DMS79 treated with DMSO at 0.1 percent for 48 hours (cell line): Measurements from ENCODE around the gene PARG.
"Not testable (repeated sequence)": the region's sequence is repeated elsewhere in the genome, so short reads cannot be mapped to it uniquely, and the experiment has no call there.

Experiments
- DNase-seq: peaks from one replicate; lab custom pipeline; 2025; lab: John Stamatoyannopoulos, UW

The PARG gene

DNA sequence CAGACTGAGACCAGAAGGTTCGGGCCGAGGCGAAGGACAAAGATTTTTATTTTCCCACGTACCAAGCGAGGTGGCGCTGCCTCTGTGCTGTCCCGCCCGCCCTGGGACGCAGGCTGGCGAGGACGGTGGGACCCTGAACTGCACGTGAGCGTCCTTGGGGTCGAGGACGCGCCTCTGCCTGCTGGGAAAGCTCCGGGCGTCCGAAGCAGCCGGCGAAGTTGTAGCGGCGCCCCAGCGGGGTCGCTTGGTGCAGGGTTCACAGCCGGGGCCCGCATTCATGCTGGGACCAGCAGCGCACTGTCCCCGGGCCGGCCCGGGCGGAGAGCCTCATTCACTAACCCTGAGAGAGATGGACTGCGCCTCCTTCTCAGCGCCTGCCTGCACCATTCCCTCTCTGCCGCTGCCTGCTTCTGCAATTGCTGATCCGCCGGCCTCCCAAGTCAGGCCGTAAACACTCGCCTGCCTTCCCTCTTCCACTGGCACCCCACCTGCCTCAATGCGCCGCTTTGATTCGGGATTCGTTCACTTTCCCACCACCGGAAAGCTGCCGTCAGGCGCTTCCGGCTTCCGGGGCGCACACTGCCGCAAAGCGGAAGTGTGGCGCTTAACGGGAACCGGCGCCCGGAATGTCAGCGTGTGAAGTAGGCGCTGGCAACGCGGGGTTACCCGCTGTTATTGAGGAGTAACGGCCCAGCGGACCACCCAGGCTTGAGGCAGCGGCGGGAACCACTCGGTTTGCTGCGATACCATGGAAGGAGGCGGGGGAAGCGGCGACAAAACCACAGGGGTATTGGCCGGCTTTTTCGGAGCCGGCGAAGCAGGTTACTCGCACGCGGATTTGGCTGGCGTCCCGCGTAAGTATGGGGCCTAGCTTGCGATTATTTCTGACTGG lies at the start of gene PARG, which contains the start of gene TIMM23B:
PARG (minus strand) TSS at position 581 of the 892 bp plus-strand sequence; CDS start at position 279, 302 bp downstream.
TIMM23B (plus strand) TSS at position 607 of the 892 bp plus-strand sequence; CDS start at position 749, 142 bp downstream.
- peak; percentile 15 for DNase-seq

DNA sequence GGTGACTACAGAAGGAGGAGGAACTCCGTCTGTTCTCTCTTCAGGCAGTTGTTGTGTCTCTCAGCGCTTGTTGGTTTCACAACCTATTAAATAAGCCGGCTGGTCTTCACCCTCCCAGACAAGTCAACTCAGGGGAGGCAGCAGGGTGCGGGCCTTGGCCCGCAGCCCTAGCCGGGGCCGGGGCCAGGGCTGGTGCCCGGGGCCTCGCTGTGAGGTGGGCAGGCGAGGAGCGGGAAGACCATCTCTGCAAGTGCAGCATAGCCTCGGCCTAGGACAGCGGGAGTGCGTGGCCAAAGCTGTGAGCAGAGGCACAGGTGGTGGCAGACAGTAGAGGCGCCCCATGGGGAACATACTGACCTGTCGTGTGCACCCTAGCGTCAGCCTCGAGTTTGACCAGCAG lies 46.5 kb upstream of the PARG start, which contains the start of gene AGAP6:
AGAP6 (plus strand) TSS at position 31 of the 400 bp plus-strand sequence; CDS start at position 341, 310 bp downstream.
- DNase-seq, result not testable (repeated sequence)

DNA sequence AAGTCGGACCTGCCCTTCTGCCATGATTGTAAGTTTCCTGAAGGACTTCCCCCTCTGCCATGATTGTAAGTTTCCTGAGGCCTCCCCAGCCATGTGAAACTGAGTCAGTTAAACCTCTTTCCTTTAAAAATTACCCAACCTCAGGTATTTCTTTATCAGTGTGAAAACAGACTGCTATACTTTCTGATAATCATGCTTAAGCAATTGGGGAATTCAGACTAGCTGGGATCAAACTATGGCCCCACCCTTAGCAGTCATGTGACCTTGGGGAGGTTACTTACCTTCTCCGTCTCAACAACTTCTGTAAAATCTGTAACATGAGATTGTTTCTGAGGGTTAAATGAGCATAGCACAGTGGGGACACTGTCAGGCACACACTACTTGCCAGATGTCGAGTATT lies 45.4 kb upstream of the PARG start:
- not testable (repeated sequence) for DNase-seq

DNA sequence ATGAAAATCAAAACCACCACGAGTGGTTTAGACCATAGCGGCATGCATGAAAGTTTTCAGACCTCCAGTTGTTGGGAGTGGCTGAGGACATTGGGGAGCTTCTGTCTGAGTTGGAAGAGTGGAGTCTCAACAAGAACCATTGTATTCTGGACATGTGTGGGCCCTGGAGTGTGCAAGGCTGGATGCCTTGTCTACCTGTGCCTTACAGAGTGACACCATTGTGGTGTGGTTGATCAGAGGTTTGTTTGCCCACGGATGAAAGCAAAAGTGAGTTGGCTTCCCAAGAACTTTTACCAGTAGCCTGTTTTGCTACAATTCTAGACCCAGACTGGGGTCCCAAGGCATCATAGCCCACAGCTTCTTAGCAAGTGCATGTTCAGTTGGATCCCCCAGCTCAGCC lies 35.9 kb upstream of the PARG start:
- not testable (repeated sequence) for DNase-seq

DNA sequence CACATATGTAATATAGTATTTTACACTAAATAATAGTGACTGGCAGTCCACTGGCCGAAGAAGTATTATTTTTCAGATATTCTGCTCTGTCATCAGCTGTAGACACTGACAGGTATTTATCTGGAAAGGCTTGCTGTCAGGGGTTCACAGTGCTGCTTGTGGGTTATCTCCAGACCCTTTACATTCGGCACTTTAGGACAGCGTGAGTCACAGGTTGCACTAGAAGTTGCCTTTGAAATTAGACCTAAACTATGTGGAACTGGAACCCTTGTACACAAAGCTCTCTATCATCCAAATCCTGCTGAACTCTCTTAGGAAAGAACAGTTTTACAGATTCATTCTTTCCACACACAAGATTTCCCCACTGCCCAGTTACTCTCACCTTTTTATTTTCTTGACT lies 30.3 kb upstream of the PARG start:
- DNase-seq, result not testable (repeated sequence)

DNA sequence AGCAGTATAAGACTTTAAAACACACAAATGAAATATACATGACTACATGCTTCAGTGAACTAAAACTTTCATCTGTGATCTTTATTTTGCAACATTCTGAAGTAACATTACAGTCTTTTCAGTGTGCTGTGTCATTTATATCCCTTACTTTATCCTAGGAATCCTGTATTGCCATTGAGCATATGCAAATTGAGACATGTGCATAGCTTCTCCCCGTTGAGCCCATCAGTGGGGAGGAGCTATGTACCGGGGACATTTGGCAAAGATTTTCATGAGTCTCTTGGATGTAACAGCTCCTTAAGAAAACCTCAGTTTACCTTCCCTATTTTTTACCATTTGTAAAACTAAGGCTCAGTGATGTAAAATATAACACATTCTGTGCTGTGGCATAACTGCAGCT lies 29.6 kb upstream of the PARG start:
- not testable (repeated sequence) for DNase-seq

DNA sequence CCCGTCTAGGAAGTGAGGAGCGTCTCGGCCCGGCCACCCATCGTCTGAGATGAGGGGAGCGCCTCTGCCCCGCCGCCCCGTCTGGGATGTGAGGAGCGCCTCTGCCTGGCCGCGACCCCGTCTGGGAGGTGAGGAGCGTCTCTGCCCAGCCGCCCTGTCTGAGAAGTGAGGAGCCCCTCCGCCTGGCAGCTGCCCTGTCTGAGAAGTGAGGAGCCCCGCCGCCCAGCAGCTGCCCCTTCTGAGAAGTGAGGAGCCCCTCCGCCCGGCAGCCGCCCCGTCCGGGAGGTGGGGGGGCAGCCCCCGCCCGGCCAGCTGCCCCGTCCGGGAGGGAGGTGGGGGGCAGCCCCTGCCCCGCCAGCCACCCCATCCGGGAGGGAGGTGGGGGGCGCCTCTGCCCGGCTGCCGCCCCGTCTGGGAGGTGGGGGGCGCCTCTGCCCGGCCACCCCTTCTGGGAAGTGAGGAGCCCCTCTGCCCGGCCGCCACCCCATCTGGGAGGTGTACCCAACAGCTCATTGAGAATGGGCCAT lies 28.6 kb upstream of the PARG start:
- not testable (repeated sequence) for DNase-seq

DNA sequence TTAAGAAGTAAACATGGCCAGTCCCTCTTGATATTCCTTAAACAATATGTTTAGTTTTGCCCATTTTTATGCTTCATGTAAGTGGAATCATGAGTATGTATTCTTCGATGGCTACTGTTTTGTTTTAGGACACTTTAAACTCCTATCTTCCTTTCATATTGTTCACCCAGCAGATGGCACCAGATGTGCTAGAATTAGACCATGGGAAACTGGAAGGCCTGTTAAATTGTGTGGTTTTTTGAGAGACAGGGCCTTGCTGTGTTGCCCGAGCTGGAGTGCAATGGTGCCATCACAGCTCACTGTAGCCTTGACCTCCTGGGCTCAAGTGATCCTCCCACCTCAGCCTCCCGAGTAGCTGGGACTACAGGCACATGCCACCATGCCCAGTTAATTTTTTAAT lies 11.3 kb upstream of the PARG start:
- not testable (repeated sequence) for DNase-seq

DNA sequence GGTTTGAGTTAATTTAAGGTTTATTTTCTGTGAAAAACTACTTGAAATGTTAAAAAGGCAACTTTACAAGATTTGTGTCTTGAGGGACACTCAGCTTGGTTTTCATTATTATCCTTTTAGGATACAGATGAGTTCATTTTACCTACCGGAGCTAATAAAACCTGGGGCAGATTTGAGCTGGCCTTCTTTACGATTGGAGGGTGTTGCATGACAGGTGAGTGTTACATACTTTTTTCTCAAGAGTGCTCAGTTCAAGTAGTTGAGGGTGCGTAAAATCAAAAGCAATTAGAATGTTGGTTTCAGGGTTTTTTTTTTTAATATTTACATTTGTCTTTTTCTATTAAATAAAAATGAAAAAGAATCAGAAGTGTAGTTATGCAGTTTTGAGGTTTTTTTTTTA lies 10.2 kb upstream of the PARG start:
- DNase-seq, result peak; percentile 1

DNA sequence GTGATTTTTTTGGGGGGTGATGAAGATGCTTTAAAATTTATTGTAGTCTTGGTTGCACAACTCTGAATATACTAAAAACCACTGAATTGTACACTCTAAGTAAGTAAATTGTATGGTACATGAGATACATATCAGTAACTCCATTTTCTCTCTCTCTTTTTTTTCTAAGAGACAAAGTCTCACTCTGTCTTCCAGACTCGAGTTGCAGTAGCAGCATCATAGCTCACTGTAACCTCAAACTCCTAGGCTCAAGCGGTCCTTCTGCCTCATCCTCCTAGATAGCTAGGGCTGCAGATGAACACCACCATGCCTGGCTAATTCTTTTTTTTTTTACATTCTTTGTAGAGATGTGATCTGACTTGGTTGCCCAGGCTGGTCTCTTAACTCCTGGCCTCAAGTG lies 6.9 kb upstream of the PARG start:
- DNase-seq, result not testable (repeated sequence)

DNA sequence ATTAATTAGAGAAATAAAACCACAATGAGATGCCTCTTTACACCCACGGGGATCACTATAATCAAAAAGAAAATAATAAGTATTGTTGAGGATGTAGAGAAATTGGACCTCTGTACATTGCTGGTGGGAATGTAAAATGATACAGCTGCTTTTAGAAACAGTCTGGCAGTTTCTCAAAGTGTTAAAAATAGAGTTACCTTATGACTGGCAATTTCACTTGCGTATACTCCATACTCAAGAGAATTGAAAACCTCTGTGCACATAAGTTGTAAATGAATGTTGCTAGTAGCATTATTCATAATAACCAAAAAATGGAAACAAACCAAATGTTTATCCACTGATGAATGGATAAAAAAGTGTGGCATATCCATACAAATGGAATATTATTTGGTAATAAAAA lies 6.3 kb upstream of the PARG start:
- not testable (repeated sequence) for DNase-seq

DNA sequence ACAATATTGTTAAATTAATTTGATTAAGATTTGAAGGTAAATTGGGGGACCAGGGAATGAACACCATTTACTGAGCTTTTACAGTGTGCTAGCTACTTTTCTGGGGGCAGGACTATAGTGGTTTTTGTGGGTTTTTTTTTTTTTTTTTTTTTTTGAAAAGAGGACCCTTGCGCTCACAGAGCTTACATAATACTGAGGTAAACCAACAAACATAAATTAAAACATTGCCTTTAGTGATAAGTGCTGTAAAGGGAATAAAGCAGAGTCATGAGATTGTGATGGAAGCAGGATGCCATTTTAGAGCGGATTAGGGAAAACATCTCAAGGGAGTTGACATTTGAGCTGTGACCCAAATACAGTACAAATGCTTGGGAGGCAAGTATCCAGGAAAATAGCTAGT lies 1.8 kb upstream of the PARG start:
- not testable (repeated sequence) for DNase-seq

DNA sequence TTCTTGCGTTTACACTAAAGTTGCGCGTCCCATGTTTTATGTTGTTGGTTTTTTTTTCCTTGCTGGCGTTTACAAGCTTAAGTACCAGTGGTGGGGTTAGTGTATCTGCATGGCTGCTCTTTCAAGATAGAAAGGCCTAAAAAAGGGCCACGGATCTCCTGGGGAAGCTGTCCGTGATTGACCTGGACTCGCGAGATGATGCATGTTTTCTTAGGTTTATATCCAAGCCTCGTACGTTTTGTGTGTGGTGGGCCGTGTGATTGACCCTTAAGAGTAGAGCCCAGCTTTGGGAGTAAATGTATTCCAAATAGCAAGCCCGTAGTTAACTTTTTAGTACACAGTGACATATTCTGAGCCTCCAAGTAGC lies 495 bp upstream of the PARG start:
- DNase-seq, result not testable (repeated sequence)

DNA sequence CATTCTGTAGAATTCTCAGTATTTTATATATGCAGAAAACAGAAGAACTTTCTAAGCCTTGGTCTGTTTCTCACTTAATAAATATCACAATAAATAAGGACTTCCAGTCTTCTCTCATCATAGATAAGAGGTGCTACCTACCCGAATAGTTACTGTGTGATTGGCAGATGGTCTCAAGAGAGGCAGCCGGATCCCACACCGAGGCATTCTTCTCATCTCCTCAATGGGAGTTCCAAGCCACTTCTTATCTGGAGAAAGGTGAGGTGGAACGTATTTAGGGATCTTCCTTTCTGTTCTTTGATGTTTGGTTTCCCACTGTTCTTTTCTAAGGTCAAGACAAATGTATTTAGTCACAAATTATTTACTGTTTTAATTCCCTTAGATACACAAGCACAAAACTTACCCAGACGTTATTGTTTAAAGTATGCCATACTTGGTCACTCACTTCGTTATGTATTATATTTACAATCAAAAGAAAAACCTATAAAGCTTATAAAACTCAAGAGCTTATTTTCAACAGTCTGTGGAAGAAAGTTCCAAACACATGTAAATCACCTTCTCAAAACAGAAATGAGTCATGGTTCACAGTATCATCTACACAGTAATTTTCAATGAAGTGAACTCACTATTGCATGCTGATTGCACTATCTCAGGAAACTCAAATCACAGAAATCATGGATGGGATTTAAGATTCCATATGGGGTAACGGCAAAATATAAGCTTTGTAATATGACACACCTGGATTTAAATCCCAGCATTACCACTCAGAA lies 9.7 kb downstream of the PARG start:
- not testable (repeated sequence) for DNase-seq

DNA sequence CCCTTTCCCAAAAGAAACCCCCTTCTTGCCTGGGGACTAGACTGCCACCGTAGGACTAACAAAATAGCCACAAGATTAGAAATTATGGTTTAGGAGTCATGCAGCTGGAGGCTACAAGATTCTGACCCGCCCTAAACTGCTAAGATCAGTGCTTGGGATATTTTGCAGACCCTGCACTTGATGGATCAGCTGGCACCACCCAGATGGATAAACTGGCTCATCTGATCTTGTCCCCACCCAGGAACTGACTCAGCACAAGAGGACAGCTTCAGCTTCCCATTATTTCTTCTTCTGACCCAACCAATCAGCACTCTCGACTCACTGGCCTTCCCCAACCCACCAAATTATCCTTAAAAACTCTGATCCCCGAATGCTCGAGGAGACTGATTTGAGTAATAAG lies 10.6 kb downstream of the PARG start:
- DNase-seq, result not testable (repeated sequence)

DNA sequence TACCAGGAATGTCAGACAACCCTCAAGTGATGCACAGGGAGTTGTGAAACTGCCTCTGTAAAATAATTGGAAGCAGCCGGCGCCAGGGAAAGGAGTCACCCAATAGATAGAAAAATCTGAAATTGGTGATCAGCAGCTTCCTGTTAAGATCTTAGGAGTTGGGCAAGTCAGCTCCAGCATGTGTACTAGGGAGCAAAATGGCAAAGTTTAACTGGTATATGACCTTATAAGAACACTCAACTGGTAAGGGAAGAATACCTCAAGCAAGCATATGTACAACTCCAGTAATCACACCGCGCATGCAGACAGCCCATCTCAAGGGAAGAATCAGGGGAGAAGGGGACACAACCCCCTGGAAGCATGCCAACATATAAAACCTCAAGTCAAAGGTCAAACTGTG lies 18.3 kb downstream of the PARG start:
- not testable (repeated sequence) for DNase-seq

DNA sequence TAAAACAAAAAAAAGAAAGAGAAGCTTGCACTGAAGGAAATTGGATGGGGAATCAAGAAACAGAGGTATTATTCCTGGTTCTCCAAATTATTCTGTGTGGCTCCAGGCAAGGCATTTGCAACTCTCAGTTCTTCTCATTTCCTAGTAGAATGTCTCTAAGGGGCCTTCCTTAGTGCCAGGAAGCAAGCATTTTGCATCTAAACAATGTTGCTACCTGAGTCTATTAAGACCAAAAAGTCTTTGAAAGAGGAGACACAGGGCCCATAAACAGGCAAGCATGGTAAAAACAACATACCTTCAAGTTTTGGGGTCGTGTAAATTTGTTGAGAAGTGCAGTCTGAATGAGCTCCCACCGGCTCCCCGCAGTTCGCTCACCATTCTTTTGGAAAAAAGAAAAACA lies 19.8 kb downstream of the PARG start:
- not testable (repeated sequence) for DNase-seq

DNA sequence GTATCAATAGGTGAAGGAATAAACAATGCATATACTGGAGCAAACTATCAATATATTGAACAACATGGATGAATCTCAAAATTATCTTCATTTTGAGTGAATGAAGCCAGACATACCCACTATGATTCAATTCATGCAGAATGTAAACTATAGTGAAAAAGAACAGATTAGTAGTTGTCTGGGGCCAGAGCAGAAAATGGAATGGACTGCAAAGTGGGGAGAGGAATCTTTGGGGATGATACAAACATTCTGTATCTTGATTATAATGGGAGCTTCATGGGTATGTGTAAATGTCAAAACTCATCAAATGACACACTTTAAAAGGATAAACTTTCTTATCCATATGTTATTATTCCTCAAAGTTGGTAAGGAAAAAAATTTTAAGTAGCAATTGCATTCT lies 23.9 kb downstream of the PARG start:
- not testable (repeated sequence) for DNase-seq

DNA sequence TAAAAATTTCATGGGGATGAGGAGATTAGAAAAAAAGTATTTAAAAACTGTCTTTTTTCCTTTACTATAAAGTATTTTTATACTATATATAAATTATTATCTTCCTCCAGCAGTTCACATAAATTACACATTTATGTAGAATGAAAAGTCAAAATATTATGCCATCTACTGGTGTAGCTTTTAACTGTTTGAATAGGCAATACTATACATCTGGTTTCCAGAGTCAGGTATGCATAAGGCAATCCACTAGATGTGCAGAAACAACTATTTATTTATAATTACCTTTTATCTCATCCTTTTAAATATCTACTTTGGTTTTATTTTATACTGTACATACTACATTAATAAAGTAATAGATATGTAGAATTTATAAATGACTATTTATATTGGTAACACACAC lies 25.4 kb downstream of the PARG start:
- not testable (repeated sequence) for DNase-seq

DNA sequence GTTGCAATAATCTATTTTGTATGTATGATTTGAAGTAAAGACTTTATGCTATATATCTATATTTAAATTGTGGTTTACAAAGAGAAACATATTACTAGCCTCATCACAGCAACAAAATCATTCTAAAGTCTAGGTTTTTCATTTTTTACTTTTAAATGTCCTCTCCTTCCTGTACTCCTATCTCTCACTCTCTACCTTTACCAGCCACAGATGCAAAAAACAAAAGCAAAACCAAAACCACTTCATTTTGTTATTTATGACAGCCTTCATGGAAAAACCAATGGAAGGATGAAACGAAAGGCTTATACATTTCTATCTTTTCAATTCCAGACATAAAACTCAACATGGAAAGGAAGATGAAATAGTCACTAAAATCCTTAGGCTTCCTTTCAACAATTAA lies 31.5 kb downstream of the PARG start:
- DNase-seq, result not testable (repeated sequence)

DNA sequence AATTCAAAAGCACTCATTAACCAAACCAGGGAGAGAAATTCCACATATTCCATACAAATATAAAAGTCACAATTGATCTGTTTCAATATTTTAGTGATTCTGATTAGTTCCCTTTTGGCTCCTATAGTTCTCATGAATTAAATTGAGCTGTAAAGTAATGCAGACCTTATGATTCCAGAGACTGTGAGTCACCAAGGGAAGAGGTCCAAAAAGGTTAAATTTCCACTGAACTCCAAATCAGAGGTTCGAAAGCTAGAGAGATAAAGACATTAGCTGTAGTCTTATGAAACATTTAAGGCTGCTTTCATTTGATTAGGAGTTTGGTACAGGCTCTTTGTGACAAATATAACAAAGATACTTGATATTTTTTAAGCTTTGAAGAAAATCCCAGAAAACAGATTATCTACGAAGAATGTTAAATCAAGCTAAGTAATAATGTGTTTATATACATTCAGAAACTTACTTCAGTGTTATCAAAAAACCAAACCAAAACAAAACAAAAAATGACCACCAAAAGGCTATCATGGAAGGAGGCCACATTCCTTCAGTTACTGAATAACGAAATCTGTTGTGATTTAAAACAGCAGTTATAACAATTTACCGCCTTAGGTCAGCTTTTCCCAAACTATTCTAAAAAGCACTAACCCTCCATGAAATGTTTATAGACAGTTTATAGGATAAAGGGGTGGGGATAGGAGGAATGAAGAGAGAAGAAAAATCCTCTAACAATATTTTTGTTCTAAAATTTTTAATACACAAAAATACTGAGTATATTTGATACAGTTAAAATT lies 33.3 kb downstream of the PARG start:
- DNase-seq, result not testable (repeated sequence)

DNA sequence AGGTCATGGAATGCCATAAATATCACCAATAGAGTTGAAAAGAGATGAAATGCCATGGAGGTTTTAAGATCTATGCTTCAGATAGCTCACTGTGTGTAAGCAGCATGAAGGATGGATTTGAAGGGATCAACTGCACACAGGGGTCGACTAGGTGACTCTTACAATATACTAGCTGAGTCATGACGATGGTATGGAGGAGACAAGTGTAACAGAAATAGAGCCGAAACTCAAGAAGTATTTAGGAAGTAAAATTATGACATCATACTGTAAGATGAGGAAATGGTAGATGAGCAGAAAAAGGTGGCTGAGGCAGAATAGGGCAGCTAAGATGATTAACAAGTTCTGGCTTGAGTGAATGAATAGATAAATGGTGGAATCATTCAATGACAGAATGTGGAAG lies 38.0 kb downstream of the PARG start:
- DNase-seq, result not testable (repeated sequence)
